Stimulated activated effector memory CD8-positive, alpha-beta T cell treated with anti-CD3 and anti-CD28 coated beads, Interleukin-12 subunit alpha, Interleukin-12 subunit beta, amount 100 ng/mL, for 72 hours (primary cell): ENCODE measurements around the gene GALNT12.
A peak's percentile ranks its signal among the peaks of the same experiment; 100 is the strongest.

ENCODE experiments used
- ATAC-seq: fragments of 150-1000 bp; cut with Tn5 transposase; 2 replicates; pipeline ENCODE4 v1.10.0; 2021
- DNase-seq, 2 donors: peaks; one replicate each; pipeline ENCODE4 v3.0.0; 2021 to 2022; ENCODE audit warnings: low spot score in 2 of 2
- H3K27ac Mint-ChIP-seq: one replicate; pipeline ENCODE4 v1.8.0; 2022; ENCODE audit warnings: mild to moderate bottlenecking, mixed read lengths
- H3K36me3 Mint-ChIP-seq: one replicate; pipeline ENCODE4 v1.8.0; 2022; ENCODE audit warnings: mild to moderate bottlenecking, mixed read lengths
- H3K4me1 Mint-ChIP-seq: one replicate; pipeline ENCODE4 v1.8.0; 2022; ENCODE audit warnings: mixed read lengths
- H3K4me3 Mint-ChIP-seq: one replicate; pipeline ENCODE4 v1.8.0; 2022; ENCODE audit warnings: mild to moderate bottlenecking, mixed read lengths
- H3K9me3 Mint-ChIP-seq: one replicate; pipeline ENCODE4 v1.8.0; 2022; ENCODE audit warnings: mixed read lengths

GALNT12 gene

GRCh38 chr9:98867103-98867428 is 59.6 kb downstream of the GALNT12 start:
- H3K36me3 Mint-ChIP-seq, result no peaks in the 10 kb centered on the region
- H3K4me1 Mint-ChIP-seq, result peaks cover 10% of the 10 kb centered on the region
- no peak overlapping the region for H3K27ac Mint-ChIP-seq
- DNase-seq (no peak), ATAC-seq (no peak)
- H3K9me3 Mint-ChIP-seq, result no peaks in the 10 kb centered on the region
- H3K4me3 Mint-ChIP-seq, result no peak overlapping the region

DNA sequence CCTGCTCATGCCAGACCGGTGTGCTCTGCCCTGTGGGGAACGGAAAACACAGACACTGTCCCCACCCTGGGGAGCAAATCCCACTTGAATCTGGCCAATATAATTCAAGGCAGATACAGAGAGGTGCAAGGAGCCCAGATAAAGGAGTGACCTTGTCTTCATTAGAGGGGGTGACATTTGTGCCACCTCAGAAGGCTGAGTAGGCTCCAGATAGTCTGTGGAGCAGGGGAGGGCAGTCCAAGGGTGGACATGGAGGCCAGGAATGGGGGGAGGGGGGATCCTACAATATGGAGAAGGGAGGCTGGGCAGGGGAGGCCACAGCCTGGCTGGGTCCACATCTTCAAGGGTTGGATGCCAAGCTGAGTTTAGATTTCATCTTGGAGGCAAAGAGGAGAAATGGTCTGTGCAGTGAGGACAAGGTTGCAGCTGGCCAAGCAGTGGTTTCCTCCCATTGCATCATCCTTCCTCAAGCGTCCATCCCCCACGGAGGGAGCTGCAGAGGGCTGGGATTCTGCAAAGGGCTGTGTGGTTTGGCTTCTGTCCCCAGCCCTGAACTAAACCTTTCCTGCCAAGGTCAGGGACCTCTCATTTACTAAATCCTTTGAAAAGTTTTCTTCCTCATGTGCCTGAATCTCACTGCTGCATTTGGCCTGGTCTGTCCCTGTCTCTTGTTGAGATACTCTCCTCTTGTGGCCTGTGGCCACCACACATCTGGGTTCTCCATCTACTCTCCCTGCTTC is 60.1 kb downstream of the GALNT12 start:
- H3K9me3 Mint-ChIP-seq, result no peaks in the 10 kb centered on the region
- no peak for DNase-seq
- H3K4me1 Mint-ChIP-seq, result peaks cover 10% of the 10 kb centered on the region
- H3K27ac Mint-ChIP-seq, result no peak overlapping the region
- ATAC-seq, result peak; percentile 20
- H3K36me3 Mint-ChIP-seq, result no peaks in the 10 kb centered on the region
- H3K4me3 Mint-ChIP-seq, result no peak overlapping the region

- ATAC-seq (no peak), DNase-seq (no peak)
- Mint-ChIP-seq H3K36me3 (no peaks in the 10 kb centered on the region), H3K9me3 (no peaks in the 10 kb centered on the region), H3K4me1 (peaks cover 10% of the 10 kb centered on the region), H3K4me3 (no peak overlapping the region), H3K27ac (no peak overlapping the region)
Measured at GRCh38 chr9:98869078-98869745, 61.7 kb downstream of the GALNT12 start.

GRCh38 chr9:98869866-98870265 is 62.4 kb downstream of the GALNT12 start:
- ATAC-seq (no peak), DNase-seq (no peak)
- H3K9me3 Mint-ChIP-seq, result no peaks in the 10 kb centered on the region
- H3K36me3 Mint-ChIP-seq, result no peaks in the 10 kb centered on the region
- peaks cover 10% of the 10 kb centered on the region for H3K4me1 Mint-ChIP-seq
- no peak overlapping the region for H3K4me3 Mint-ChIP-seq
- no peak overlapping the region for H3K27ac Mint-ChIP-seq

- no peak overlapping the region for H3K4me3 Mint-ChIP-seq
- no peaks in the 10 kb centered on the region for H3K9me3 Mint-ChIP-seq
- peaks cover 10% of the 10 kb centered on the region for H3K4me1 Mint-ChIP-seq
- H3K27ac Mint-ChIP-seq, result no peak overlapping the region
- no peaks in the 10 kb centered on the region for H3K36me3 Mint-ChIP-seq
- ATAC-seq, result no peak
- DNase-seq, result no peak
Measured at GRCh38 chr9:98870782-98871557, 63.5 kb downstream of the GALNT12 start.

- Mint-ChIP-seq H3K9me3 (no peaks in the 10 kb centered on the region), H3K4me1 (peaks cover 10% of the 10 kb centered on the region)
- no peak for ATAC-seq
Measured at GRCh38 chr9:98871558-98872065, 64.1 kb downstream of the GALNT12 start.

GRCh38 chr9:98873526-98873925 is 66.1 kb downstream of the GALNT12 start:
- H3K4me1 Mint-ChIP-seq, result no peaks in the 10 kb centered on the region
- ATAC-seq (no peak), DNase-seq (no peak)
- H3K36me3 Mint-ChIP-seq, result no peaks in the 10 kb centered on the region
- no peak overlapping the region for H3K27ac Mint-ChIP-seq
- no peaks in the 10 kb centered on the region for H3K9me3 Mint-ChIP-seq
- no peak overlapping the region for H3K4me3 Mint-ChIP-seq

More at GRCh38 chr9:98871558-98872065, 64.1 kb downstream of the GALNT12 start:
- no peaks in the 10 kb centered on the region for H3K36me3 Mint-ChIP-seq
- DNase-seq, result no peak
- H3K4me3 Mint-ChIP-seq, result no peak overlapping the region
- no peak overlapping the region for H3K27ac Mint-ChIP-seq

DNA sequence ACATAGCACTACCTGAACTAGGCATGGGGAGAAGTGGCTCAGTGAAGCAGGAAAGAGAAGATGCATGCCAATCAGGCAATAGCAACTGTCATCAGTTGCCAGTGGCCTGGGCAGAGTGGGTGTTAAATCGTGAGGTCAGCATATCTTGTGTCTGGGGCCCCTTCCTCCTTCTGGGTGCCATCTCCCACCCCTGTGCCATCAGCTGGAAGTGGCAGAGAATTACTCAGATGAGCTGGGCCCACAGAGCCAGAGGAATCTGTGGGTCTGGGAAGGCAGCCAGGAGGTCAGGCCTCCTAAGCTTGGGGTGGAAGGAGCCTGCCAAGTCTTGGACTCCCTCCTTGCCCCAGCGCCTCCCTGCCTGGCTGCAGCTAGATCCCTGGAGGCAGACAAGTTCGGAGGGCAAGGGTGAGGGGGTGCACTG is 66.5 kb downstream of the GALNT12 start:
- Mint-ChIP-seq H3K36me3 (no peaks in the 10 kb centered on the region), H3K4me1 (no peaks in the 10 kb centered on the region), H3K27ac (no peak overlapping the region), H3K4me3 (no peak overlapping the region), H3K9me3 (no peaks in the 10 kb centered on the region)
- DNase-seq (no peak), ATAC-seq (no peak)

GRCh38 chr9:98874721-98875255 is 67.3 kb downstream of the GALNT12 start:
- Mint-ChIP-seq H3K27ac (no peak overlapping the region), H3K36me3 (no peaks in the 10 kb centered on the region), H3K4me1 (no peaks in the 10 kb centered on the region), H3K4me3 (no peak overlapping the region), H3K9me3 (no peaks in the 10 kb centered on the region)
- DNase-seq, result no peak
- ATAC-seq, result no peak

GRCh38 chr9:98875536-98875935 is 68.1 kb downstream of the GALNT12 start:
- Mint-ChIP-seq H3K27ac (no peak overlapping the region), H3K4me3 (no peak overlapping the region), H3K36me3 (no peaks in the 10 kb centered on the region), H3K9me3 (no peaks in the 10 kb centered on the region), H3K4me1 (no peaks in the 10 kb centered on the region)
- DNase-seq (no peak), ATAC-seq (no peak)

GRCh38 chr9:98877311-98877710 is 69.8 kb downstream of the GALNT12 start:
- Mint-ChIP-seq H3K27ac (no peak overlapping the region), H3K36me3 (no peaks in the 10 kb centered on the region), H3K4me1 (no peaks in the 10 kb centered on the region), H3K4me3 (no peak overlapping the region), H3K9me3 (no peaks in the 10 kb centered on the region)
- ATAC-seq (no peak), DNase-seq (no peak)

- ATAC-seq (no peak), DNase-seq (no peak)
- H3K27ac Mint-ChIP-seq, result no peak overlapping the region
- no peaks in the 10 kb centered on the region for H3K36me3 Mint-ChIP-seq
- no peak overlapping the region for H3K4me3 Mint-ChIP-seq
- no peaks in the 10 kb centered on the region for H3K4me1 Mint-ChIP-seq
- H3K9me3 Mint-ChIP-seq, result no peaks in the 10 kb centered on the region
Measured at GRCh38 chr9:98879094-98879962, 71.9 kb downstream of the GALNT12 start.

- H3K36me3 Mint-ChIP-seq, result no peaks in the 10 kb centered on the region
- H3K27ac Mint-ChIP-seq, result no peak overlapping the region
- no peak overlapping the region for H3K4me3 Mint-ChIP-seq
- DNase-seq (no peak), ATAC-seq (no peak)
- H3K9me3 Mint-ChIP-seq, result no peaks in the 10 kb centered on the region
- H3K4me1 Mint-ChIP-seq, result no peaks in the 10 kb centered on the region
Measured at GRCh38 chr9:98879963-98880310, 72.5 kb downstream of the GALNT12 start.

DNA sequence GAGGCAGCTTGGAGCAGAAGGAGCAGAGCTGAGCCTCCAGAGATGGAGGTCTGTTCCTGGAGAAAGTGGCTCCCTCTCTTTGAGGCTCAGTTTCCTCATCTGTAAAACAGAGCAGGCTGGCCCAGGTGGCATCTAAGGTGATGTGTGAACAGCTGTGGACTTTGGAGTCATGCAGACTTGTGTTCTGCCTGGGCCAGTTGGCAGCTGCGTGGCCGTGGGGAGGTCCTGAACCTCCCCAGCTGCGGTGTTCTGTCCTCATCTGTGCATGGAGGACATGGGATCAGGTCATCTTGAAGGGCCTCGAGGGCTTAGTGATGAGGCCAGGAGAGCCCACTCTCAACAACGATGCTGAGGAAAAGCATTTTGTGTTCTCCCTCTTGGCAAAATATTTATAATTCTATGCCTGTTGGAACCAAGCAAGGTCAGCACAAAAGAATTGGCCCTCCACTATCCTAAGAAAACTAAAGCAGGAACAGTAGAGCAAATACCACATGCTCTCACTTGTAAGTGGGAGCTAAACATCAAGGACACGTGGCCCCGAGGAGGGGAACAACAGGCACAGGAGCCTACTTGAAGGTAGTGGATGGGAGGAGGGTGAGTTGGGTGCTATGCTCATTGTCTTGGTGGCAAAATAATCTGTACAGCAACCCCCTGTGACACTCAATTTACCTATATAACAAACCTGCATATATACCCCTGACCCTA is 73.0 kb downstream of the GALNT12 start:
- DNase-seq (no peak), ATAC-seq (no peak)
- H3K9me3 Mint-ChIP-seq, result no peaks in the 10 kb centered on the region
- no peak overlapping the region for H3K4me3 Mint-ChIP-seq
- H3K36me3 Mint-ChIP-seq, result no peaks in the 10 kb centered on the region
- H3K4me1 Mint-ChIP-seq, result no peaks in the 10 kb centered on the region
- H3K27ac Mint-ChIP-seq, result no peak overlapping the region
